K562 (cell line): ENCODE measurements around the gene CNTN2. TPM values are rescaled to one million over a fixed set of nuclear protein-coding genes. Genes with fewer than 3 reads are reported as not detected.
A peak's percentile ranks its signal among the peaks of the same experiment; 100 is the strongest.

Experiments used
- DDX20 ChIP-seq: fragments of 450-650 bp; IDR thresholded peaks from 2 replicates; pipeline ENCODE4 v1.6.1; 2016; ENCODE audit warnings: missing genetic modification characterization, low read depth, mild to moderate bottlenecking, missing compliant biosample characterization, moderate library complexity
- DLX4 ChIP-seq: fragments of 250-450 bp; sonication (Bioruptor Pico); IDR thresholded peaks from 2 replicates; pipeline ENCODE4 v1.6.1; 2021; ENCODE audit warnings: mild to moderate bottlenecking
- DNMT1 ChIP-seq: fragments of 450-650 bp; IDR thresholded peaks from 2 replicates; pipeline ENCODE4 v1.6.1; 2016; ENCODE audit warnings: antibody characterized with exemption, mild to moderate bottlenecking
- HLTF ChIP-seq: fragments of 450-650 bp; IDR thresholded peaks from 2 replicates; pipeline ENCODE4 v1.6.1; 2016
- ID3 ChIP-seq, 2 experiments: fragments of 250-450 bp in 1 of 2; fragments of 450-650 bp in 1 of 2; sonication (Bioruptor Pico) in 1 of 2; IDR thresholded peaks; 2 replicates each; pipeline versions ENCODE4 v1.6.1 to v1.8.0; 2016 to 2021; ENCODE audit warnings: mild to moderate bottlenecking in 2 of 2, moderate library complexity in 2 of 2, missing compliant biosample characterization in 1 of 2, missing genetic modification characterization in 1 of 2
- PML ChIP-seq: IDR thresholded peaks from 2 replicates; pipeline ENCODE4 v1.6.1; 2012; ENCODE audit warnings: low read length, inconsistent platforms
- POLR2AphosphoS5 ChIP-seq: IDR thresholded peaks from 2 replicates; pipeline ENCODE4 v1.6.1; 2011; ENCODE audit warnings: mild to moderate bottlenecking, low read depth, low read length, moderate library complexity; ENCODE audit not compliant: control insufficient read depth, insufficient read depth
- PTTG1 ChIP-seq: fragments of 450-650 bp; IDR thresholded peaks from 2 replicates; pipeline ENCODE4 v1.6.1; 2016; ENCODE audit warnings: low read depth, mild to moderate bottlenecking, missing genetic modification characterization, missing compliant biosample characterization
- RAD51 ChIP-seq: fragments of 450-650 bp; IDR thresholded peaks from 2 replicates; pipeline ENCODE4 v1.7.1; 2016; ENCODE audit warnings: low read depth, mild to moderate bottlenecking, borderline replicate concordance
- TCF3 ChIP-seq: sonication (generic); formaldehyde crosslinking; IDR thresholded peaks from 2 replicates; pipeline ENCODE4 v1.4.0; 2020; ENCODE audit warnings: mild to moderate bottlenecking, missing genetic modification reagents
- TFAM ChIP-seq: fragments of 250-450 bp; sonication (Bioruptor Pico); conservative IDR thresholded peaks from 2 replicates; pipeline ENCODE4 v1.5.0; 2021; ENCODE audit warnings: mild to moderate bottlenecking, moderate library complexity
- XRCC4 ChIP-seq: IDR thresholded peaks from one replicate; pipeline ENCODE4 v1.6.1; 2011; ENCODE audit not compliant: insufficient read depth, insufficient read length; ENCODE audit errors: extremely low read depth
- ZNF134 ChIP-seq: fragments of 250-450 bp; sonication (Bioruptor Pico); conservative IDR thresholded peaks from 2 replicates; pipeline ENCODE4 v1.4.0; 2020
- ZNF146 ChIP-seq: IDR thresholded peaks from one replicate; pipeline ENCODE4 v1.6.1; 2018; ENCODE audit warnings: missing compliant biosample characterization; ENCODE audit not compliant: unreplicated experiment
- ZNF766 ChIP-seq: fragments of 200-800 bp; sonication (Bioruptor generic); conservative IDR thresholded peaks from 2 replicates; pipeline ENCODE4 v1.6.1; 2016; ENCODE audit warnings: missing genetic modification characterization, missing compliant biosample characterization
- polyA plus RNA-seq, 8 experiments: library from polyadenylated mRNA; depleted of rRNA in 4 of 8; stranded (reverse) in 5 of 8; unstranded in 3 of 8; fragments of >200 nt; fragmentation: Nextera tagmentation in 2 of 8; fragmentation: Illumina TruSeq in 1 of 8; extraction: Ambion mirVana in 2 of 8; extraction: Trizol in 1 of 8; gene quantifications; 2 replicates each; pipeline versions ENCODE4 v1.2.1 to v1.2.3, GENCODE V29; 2011 to 2014; ENCODE audit warnings: inconsistent platforms in 1 of 8, missing spikeins in 1 of 8
- total RNA-seq, 7 experiments: library from RNA; depleted of rRNA in 6 of 7; stranded (reverse); fragments of >200 nt in 6 of 7; fragmentation: Illumina TruSeq in 2 of 7; extraction: Trizol in 2 of 7; gene quantifications; 2 replicates each; pipeline versions ENCODE4 v1.2.1 to v1.2.3, GENCODE V29; 2011 to 2021; ENCODE audit warnings: low replicate concordance in 1 of 7

The CNTN2 gene
- total and polyA plus RNA-seq, 9 of the 15 experiments (the other 6 are each of a cell fraction or from before 2014, with no cell fraction given): not detected

GRCh38 chr1:205122489-205122882 lies 79.5 kb downstream of the CNTN2 start (continued):
- TF ChIP-seq XRCC4 (no peak), RAD51 (no peak), DDX20 (no peak), DNMT1 (no peak), ZNF766 (CRISPR knock-in tag) (no peak), HLTF (no peak), PTTG1 (tag) (no peak), PML (peak; percentile 17; the same call in 1 of the 2 replicates), ZNF146 (no peak), ID3 (CRISPR knock-in tag; IDR thresholded peaks at IDR 0.05) (no peak), ID3 (tag; IDR thresholded peaks at IDR 0.05) (0 out of 2 replicates have a peak, but pooled peaks have one; percentile 21), ZNF134 (CRISPR knock-in tag) (no peak), POLR2AphosphoS5 (no peak), DLX4 (CRISPR knock-in tag) (no peak), TCF3 (no peak), TFAM (CRISPR knock-in tag) (no peak)
